ENCODE data around the gene PIP4K2A. TPM values are rescaled to one million over a fixed set of nuclear protein-coding genes. Genes with fewer than 3 reads are reported as not detected.
A peak's percentile ranks its signal among the peaks of the same experiment; 100 is the strongest.

The PIP4K2A gene
- total and polyA plus RNA-seq, 4 donors, result 7.3 to 42.2 (median 27.6) TPM

DNA sequence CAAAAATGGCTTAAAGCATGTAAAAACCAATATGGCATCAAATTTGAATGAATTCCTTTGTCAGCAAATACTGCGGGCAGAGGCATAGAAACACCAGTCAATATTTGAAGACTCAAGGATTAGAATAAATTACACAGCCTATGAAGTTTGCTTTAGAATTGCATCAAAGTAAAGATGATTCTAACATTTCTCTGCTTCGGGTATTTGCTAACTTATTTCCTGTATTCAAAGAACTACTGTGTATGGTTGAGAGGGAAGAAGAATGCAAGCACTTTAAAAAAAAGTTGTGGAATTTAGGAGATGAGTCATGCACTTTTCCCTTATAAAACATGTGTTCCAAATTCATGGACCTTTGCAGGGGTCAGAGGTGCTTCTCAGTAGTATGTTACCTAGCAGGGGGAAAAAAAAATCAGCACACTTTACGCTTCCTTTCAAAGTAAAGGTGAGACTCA lies 90.1 kb downstream of the PIP4K2A start:
- H3K4me3 ChIP-seq, result no peak overlapping the region
- ATAC-seq (ENCODE audit: insufficient read depth, low FRiP score), result peak; percentile 60
- 46 to 49% methylated on average over 3 of the region's 3 CpGs for WGBS, 2 donors

DNA sequence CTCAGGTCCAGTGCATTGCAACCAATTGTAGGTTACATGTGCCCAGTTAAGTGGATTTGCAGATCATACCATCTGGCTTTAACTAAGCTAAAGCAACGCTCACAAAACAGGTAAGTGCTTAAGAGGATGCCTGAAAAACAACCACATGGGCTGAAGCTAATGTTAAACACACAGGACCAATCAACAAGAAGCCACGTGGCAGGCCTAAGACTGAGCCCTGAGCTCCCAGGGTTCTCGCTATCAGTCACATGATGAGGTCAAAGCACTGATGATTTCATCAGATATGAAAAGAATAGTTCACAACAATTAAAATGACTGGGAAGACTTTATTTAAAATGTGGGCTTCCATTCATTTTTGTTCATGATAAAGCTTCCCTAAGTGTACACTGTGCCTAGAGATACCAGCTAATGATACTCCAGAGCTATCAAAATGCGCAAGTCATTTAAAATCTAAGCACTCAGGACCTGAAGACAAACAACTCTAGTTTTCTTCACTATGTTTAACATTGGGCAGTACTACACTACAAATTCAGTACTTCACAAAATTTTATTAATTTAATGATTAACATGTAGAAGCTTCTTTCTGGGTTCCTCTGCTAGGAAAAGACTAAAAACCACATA lies 90.6 kb downstream of the PIP4K2A start:
- DNase-seq, result no peak
- H3K4me1 ChIP-seq (ENCODE audit: control insufficient read depth in 5 of 5, insufficient read depth in 5 of 5, low read length in 5 of 5), result peaks cover 6 to 60% (median 9%) of the 10 kb centered on the region in 5 donors
- ATAC-seq (ENCODE audit: insufficient read depth, low FRiP score), result no peak
- H3K9ac ChIP-seq (ENCODE audit: insufficient read depth in 1 of 2, low read length in 2 of 2), result no peak overlapping the region
- H3K27ac ChIP-seq (ENCODE audit: low read depth in 1 of 2, low read length in 1 of 2), result no peak overlapping the region
- H3K4me3 ChIP-seq, result no peak overlapping the region
- TF ChIP-seq, protein P1, sequence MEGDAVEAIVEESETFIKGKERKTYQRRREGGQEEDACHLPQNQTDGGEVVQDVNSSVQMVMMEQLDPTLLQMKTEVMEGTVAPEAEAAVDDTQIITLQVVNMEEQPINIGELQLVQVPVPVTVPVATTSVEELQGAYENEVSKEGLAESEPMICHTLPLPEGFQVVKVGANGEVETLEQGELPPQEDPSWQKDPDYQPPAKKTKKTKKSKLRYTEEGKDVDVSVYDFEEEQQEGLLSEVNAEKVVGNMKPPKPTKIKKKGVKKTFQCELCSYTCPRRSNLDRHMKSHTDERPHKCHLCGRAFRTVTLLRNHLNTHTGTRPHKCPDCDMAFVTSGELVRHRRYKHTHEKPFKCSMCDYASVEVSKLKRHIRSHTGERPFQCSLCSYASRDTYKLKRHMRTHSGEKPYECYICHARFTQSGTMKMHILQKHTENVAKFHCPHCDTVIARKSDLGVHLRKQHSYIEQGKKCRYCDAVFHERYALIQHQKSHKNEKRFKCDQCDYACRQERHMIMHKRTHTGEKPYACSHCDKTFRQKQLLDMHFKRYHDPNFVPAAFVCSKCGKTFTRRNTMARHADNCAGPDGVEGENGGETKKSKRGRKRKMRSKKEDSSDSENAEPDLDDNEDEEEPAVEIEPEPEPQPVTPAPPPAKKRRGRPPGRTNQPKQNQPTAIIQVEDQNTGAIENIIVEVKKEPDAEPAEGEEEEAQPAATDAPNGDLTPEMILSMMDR (IDR thresholded peaks at IDR 0.05; ENCODE audit: control extremely low read depth, extremely low read depth), result no peak
- H3K36me3 ChIP-seq (ENCODE audit: control insufficient read depth in 4 of 4, insufficient read depth in 4 of 4, low read length in 4 of 4), result no peaks in the 10 kb centered on the region
- WGBS, 2 donors, result 72 to 80% methylated on average over 4 of the region's 4 CpGs
- H3K27me3 ChIP-seq (ENCODE audit: control insufficient read depth in 3 of 3, insufficient read depth in 3 of 3, low read length in 2 of 3), result no peaks in the 10 kb centered on the region
- H3K9me3 ChIP-seq (ENCODE audit: control insufficient read depth in 4 of 4, insufficient read depth in 3 of 4, low read length in 3 of 4), result no peaks in the 10 kb centered on the region

More for the DNA sequence above, 90.1 kb downstream of the PIP4K2A start:
- no peak for DNase-seq
- no peaks in the 10 kb centered on the region for H3K36me3 ChIP-seq (ENCODE audit: control insufficient read depth in 4 of 4, insufficient read depth in 4 of 4, low read length in 4 of 4)
- H3K4me1 ChIP-seq (ENCODE audit: control insufficient read depth in 5 of 5, insufficient read depth in 5 of 5, low read length in 5 of 5), result peaks cover 6 to 54% (median 9%) of the 10 kb centered on the region in 5 donors
- TF ChIP-seq, protein P1 (IDR thresholded peaks at IDR 0.05; ENCODE audit: control extremely low read depth, extremely low read depth), result no peak
- no peaks in the 10 kb centered on the region for H3K9me3 ChIP-seq (ENCODE audit: control insufficient read depth in 4 of 4, insufficient read depth in 3 of 4, low read length in 3 of 4)
- H3K9ac ChIP-seq (ENCODE audit: insufficient read depth in 1 of 2, low read length in 2 of 2), result no peak overlapping the region
- H3K27me3 ChIP-seq (ENCODE audit: control insufficient read depth in 3 of 3, insufficient read depth in 3 of 3, low read length in 2 of 3), result no peaks in the 10 kb centered on the region
- H3K27ac ChIP-seq (ENCODE audit: low read depth in 1 of 2, low read length in 1 of 2), result no peak overlapping the region

DNA sequence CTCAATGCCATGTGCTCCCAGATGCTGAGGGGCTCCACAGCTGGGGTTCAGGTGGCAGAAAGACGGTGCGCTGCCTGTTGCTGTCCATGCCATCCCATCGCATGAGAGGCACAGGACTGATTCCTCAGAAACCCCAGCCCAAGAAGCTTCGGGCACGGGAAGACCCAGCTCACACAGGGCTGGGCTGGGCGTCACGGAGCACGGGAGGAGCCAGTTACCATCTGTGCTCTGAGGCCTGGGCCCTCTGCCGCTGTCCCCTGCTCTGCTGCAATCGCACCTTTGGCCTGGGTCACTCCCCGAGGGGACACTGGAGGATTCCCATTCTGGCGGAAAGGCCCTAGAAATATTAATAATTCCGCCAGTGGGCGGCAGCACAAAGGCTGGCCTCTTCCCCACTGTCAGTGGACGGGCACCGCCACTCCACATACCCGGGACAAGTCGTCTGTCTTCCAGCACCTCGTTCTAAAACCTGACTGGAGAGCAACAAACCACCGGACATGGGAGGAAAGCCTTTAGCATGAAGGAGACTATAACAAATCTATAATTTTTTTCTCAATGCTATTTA lies 92.1 kb downstream of the PIP4K2A start:
- DNase-seq (no peak), ATAC-seq (ENCODE audit: insufficient read depth, low FRiP score) (no peak)
- Histone ChIP-seq H3K9ac (ENCODE audit: insufficient read depth in 1 of 2, low read length in 2 of 2) (no peak overlapping the region), H3K4me1 (ENCODE audit: control insufficient read depth in 5 of 5, insufficient read depth in 5 of 5, low read length in 5 of 5) (peaks cover 13 to 74% (median 15%) of the 10 kb centered on the region in 5 donors), H3K36me3 (ENCODE audit: control insufficient read depth in 4 of 4, insufficient read depth in 4 of 4, low read length in 4 of 4) (no peaks in the 10 kb centered on the region), H3K4me3 (no peak overlapping the region), H3K9me3 (ENCODE audit: control insufficient read depth in 4 of 4, insufficient read depth in 3 of 4, low read length in 3 of 4) (no peaks in the 10 kb centered on the region), H3K27ac (ENCODE audit: low read depth in 1 of 2, low read length in 1 of 2) (peak overlapping the region in 1 of 2 donors; percentile 42), H3K27me3 (ENCODE audit: control insufficient read depth in 3 of 3, insufficient read depth in 3 of 3, low read length in 2 of 3) (no peaks in the 10 kb centered on the region)
- TF ChIP-seq, protein P1 (IDR thresholded peaks at IDR 0.05; ENCODE audit: control extremely low read depth, extremely low read depth), result no peak
- 83 to 90% methylated on average over 20 of the region's 20 CpGs for WGBS, 2 donors

Measured in lung (tissue), 12 donors.